Keratinocyte (primary cell): ENCODE measurements around the gene CAMKK2. TPM values are rescaled to one million over a fixed set of nuclear protein-coding genes. Genes with fewer than 3 reads are reported as not detected.

Experiments
- DNase-seq: peaks from one replicate; pipeline ENCODE4 v3.0.0-alpha.2; 2011; ENCODE audit warnings: low read depth, missing footprints, low spot score
- FAIRE-seq: peaks from 2 replicates; lab custom pipeline; 2011; peaks lifted over from hg19 to GRCh38; lab: Jason Lieb, UNC
- H2AFZ ChIP-seq: 2 replicates; pipeline ENCODE4 v1.6.0; 2012; ENCODE audit warnings: low read length, control low read depth, inconsistent platforms; ENCODE audit not compliant: control insufficient read depth
- H3K27ac ChIP-seq: 2 replicates; pipeline ENCODE4 v1.5.1; 2011; ENCODE audit warnings: low read length; ENCODE audit not compliant: control insufficient read depth, insufficient read depth
- H3K27me3 ChIP-seq: 3 replicates; pipeline ENCODE4 v1.6.0; 2011; ENCODE audit warnings: low read length; ENCODE audit not compliant: control insufficient read depth, insufficient read depth; ENCODE audit errors: extremely low read depth
- H3K36me3 ChIP-seq, 2 experiments: 2 replicates in 1 of 2; 3 replicates in 1 of 2; pipeline ENCODE4 v1.5.1; 2011; ENCODE audit warnings: low read length in 2 of 2, mild to moderate bottlenecking in 1 of 2; ENCODE audit not compliant: control insufficient read depth in 2 of 2, insufficient read depth in 2 of 2; ENCODE audit errors: extremely low read depth in 1 of 2
- H3K4me1 ChIP-seq: 3 replicates; pipeline ENCODE4 v1.5.1; 2011; ENCODE audit warnings: low read length; ENCODE audit not compliant: control insufficient read depth, insufficient read depth; ENCODE audit errors: extremely low read depth
- H3K4me2 ChIP-seq: 3 replicates; pipeline ENCODE4 v1.6.0; 2011; ENCODE audit warnings: low read depth, low read length; ENCODE audit not compliant: control insufficient read depth, insufficient read depth; ENCODE audit errors: extremely low read depth
- H3K4me3 ChIP-seq, 3 experiments: fragments of 200-600 bp in 1 of 3; sonication (generic) in 1 of 3; 2 replicates in 2 of 3; 3 replicates in 1 of 3; pipeline ENCODE4 v1.5.1; 2011 to 2016; ENCODE audit warnings: low read length in 3 of 3, mild to moderate bottlenecking in 3 of 3, control low read depth in 2 of 3, inconsistent platforms in 1 of 3, low read depth in 1 of 3, mixed read lengths in 1 of 3, mixed run types in 1 of 3, moderate library complexity in 1 of 3; ENCODE audit not compliant: control insufficient read depth in 2 of 3, insufficient read depth in 2 of 3; ENCODE audit errors: extremely low read depth in 1 of 3
- H3K79me2 ChIP-seq: 2 replicates; pipeline ENCODE4 v1.6.0; 2012; ENCODE audit warnings: low read length; ENCODE audit not compliant: control insufficient read depth, insufficient read depth
- H3K9ac ChIP-seq: 3 replicates; pipeline ENCODE4 v1.6.0; 2011; ENCODE audit warnings: low read length; ENCODE audit not compliant: control insufficient read depth, insufficient read depth; ENCODE audit errors: extremely low read depth
- H3K9me1 ChIP-seq: 3 replicates; pipeline ENCODE4 v1.6.0; 2011; ENCODE audit warnings: low read length; ENCODE audit not compliant: control insufficient read depth, insufficient read depth; ENCODE audit errors: extremely low read depth
- H3K9me3 ChIP-seq: 2 replicates; pipeline ENCODE4 v1.5.1; 2012; ENCODE audit warnings: low read depth, low read length; ENCODE audit not compliant: control insufficient read depth
- H4K20me1 ChIP-seq: 3 replicates; pipeline ENCODE4 v1.6.0; 2011; ENCODE audit warnings: low read length; ENCODE audit not compliant: control insufficient read depth, insufficient read depth; ENCODE audit errors: extremely low read depth
- EZH2 ChIP-seq: IDR thresholded peaks from one replicate; pipeline ENCODE4 v1.6.1; 2012; ENCODE audit warnings: inconsistent platforms, mild to moderate bottlenecking, low read length, moderate library complexity
- dilution Hi-C: fragments of 300-500 bp; cut with MboI; formaldehyde crosslinking; loops from one replicate; pipeline ENCODE4 v1.7.0; 2020; ENCODE audit warnings: low sequenced_read_pairs; ENCODE audit not compliant: extremely low pct_ligation_motif_present
- polyA plus RNA-seq, 5 experiments: library from polyadenylated mRNA; depleted of rRNA in 3 of 5; stranded (reverse) in 3 of 5; stranded (forward) in 1 of 5; unstranded in 1 of 5; fragments of >200 nt; gene quantifications; 1 replicate in 1 of 5; 2 replicates in 3 of 5; 3 replicates in 1 of 5; pipeline versions ENCODE4 v1.2.1 to v1.2.3, GENCODE V29; 2011 to 2012; ENCODE audit warnings: missing spikeins in 2 of 5, low read depth in 1 of 5, low replicate concordance in 1 of 5
- TF ChIP-seq, protein P1 (sequence below), 3 experiments: IDR thresholded peaks in 1 of 3; conservative IDR thresholded peaks in 1 of 3; optimal IDR thresholded peaks in 1 of 3; 2 replicates in 2 of 3; 3 replicates in 1 of 3; pipeline versions ENCODE3 to v1.5.1; 2011; ENCODE audit warnings: low read length in 3 of 3, mild to moderate bottlenecking in 3 of 3, moderate library complexity in 2 of 3, control low read depth in 1 of 3, inconsistent platforms in 1 of 3; ENCODE audit not compliant: insufficient read depth in 2 of 3; ENCODE audit errors: extremely low read depth in 1 of 3

The CAMKK2 gene
- polyA plus RNA-seq, 1 donor (not counting 4 experiments of a cell fraction or from before 2014, with no cell fraction given), result 18.6 TPM

DNA sequence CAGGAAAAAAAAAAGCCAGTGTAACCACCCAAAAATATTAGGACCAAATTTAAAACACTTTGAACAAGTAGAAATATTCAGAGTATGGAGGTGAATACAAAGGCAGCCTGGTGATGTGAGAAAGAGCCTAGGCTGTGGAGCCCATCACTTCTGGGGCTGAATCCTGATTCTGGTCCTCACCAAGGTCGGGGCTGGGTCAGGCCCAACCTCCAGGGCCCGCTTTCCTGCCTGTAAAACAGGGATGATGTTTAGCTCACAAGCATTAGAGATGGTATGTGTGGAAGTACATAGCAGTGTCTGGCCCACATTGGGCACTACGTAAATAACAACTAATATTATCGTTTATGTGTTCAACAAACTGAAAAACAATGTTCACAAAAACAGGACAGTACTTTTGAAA lies 7.8 kb upstream of the CAMKK2 start:
- no peak overlapping the region for H3K27ac ChIP-seq
- no peak overlapping the region for H3K9ac ChIP-seq
- no peaks in the 10 kb centered on the region for H3K27me3 ChIP-seq
- DNase-seq, result no peak
- no peaks in the 10 kb centered on the region for H3K9me1 ChIP-seq
- dilution Hi-C loops, result no loop called here
- no peaks in the 10 kb centered on the region for H3K4me1 ChIP-seq
- no peaks in the 10 kb centered on the region for H3K9me3 ChIP-seq
- H2AFZ ChIP-seq, result no peak overlapping the region
- H3K4me3 ChIP-seq, result no peak overlapping the region
- H3K36me3 ChIP-seq, result peaks cover 2 to 8% of the 10 kb centered on the region in 2 experiments
- no peaks in the 10 kb centered on the region for H4K20me1 ChIP-seq
- no peak overlapping the region for H3K4me2 ChIP-seq
- FAIRE-seq, result no peak
- no peaks in the 10 kb centered on the region for H3K79me2 ChIP-seq
- TF ChIP-seq, protein P1, sequence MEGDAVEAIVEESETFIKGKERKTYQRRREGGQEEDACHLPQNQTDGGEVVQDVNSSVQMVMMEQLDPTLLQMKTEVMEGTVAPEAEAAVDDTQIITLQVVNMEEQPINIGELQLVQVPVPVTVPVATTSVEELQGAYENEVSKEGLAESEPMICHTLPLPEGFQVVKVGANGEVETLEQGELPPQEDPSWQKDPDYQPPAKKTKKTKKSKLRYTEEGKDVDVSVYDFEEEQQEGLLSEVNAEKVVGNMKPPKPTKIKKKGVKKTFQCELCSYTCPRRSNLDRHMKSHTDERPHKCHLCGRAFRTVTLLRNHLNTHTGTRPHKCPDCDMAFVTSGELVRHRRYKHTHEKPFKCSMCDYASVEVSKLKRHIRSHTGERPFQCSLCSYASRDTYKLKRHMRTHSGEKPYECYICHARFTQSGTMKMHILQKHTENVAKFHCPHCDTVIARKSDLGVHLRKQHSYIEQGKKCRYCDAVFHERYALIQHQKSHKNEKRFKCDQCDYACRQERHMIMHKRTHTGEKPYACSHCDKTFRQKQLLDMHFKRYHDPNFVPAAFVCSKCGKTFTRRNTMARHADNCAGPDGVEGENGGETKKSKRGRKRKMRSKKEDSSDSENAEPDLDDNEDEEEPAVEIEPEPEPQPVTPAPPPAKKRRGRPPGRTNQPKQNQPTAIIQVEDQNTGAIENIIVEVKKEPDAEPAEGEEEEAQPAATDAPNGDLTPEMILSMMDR (optimal IDR thresholded peaks at IDR 0.05 in 1 of 3, IDR thresholded peaks at IDR 0.05 in 1 of 3, conservative IDR thresholded peaks at IDR 0.05 in 1 of 3; ENCODE audit: extremely low read depth in 1 of 3, insufficient read depth in 2 of 3, low read length in 3 of 3), result no peak
- no peak for TF ChIP-seq EZH2

DNA sequence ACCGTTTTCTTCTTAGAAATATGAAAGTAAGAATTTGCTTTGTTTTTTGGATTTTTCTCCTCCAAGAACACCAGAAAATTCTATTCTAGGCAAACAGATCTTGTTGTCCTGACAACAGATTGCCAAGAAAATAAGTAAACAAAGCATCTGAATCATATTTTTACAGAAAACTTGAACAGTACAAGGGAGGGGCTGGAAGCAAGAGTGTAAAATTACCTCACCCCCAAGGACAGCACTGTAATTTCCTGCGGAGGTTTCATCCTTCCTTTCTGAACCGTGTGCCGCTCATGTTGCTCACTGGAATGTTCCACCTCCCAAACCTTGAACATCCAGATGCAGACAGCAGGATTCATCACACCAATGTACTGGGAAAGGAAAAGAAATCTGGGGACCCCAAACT lies 5.4 kb upstream of the CAMKK2 start:
- TF ChIP-seq, protein P1 (optimal IDR thresholded peaks at IDR 0.05 in 1 of 3, IDR thresholded peaks at IDR 0.05 in 1 of 3, conservative IDR thresholded peaks at IDR 0.05 in 1 of 3; ENCODE audit: extremely low read depth in 1 of 3, insufficient read depth in 2 of 3, low read length in 3 of 3), result no peak
- no peak for TF ChIP-seq EZH2
- dilution Hi-C loops, result no loop called here
- H4K20me1 ChIP-seq, result no peaks in the 10 kb centered on the region
- H2AFZ ChIP-seq, result no peak overlapping the region
- H3K9me1 ChIP-seq, result no peaks in the 10 kb centered on the region
- no peaks in the 10 kb centered on the region for H3K27me3 ChIP-seq
- no peak for DNase-seq
- no peak overlapping the region for H3K9ac ChIP-seq
- no peaks in the 10 kb centered on the region for H3K9me3 ChIP-seq
- no peak overlapping the region for H3K4me3 ChIP-seq
- H3K79me2 ChIP-seq, result no peaks in the 10 kb centered on the region
- H3K36me3 ChIP-seq, result no peaks in the 10 kb centered on the region
- H3K27ac ChIP-seq, result no peak overlapping the region
- peaks cover 6% of the 10 kb centered on the region for H3K4me1 ChIP-seq
- no peak overlapping the region for H3K4me2 ChIP-seq
- FAIRE-seq, result no peak
